ENCODE results near the gene PCK1. TPM values are rescaled to one million over a fixed set of nuclear protein-coding genes. Genes with fewer than 3 reads are reported as not detected.

Gene PCK1
- total and polyA plus RNA-seq, 2 of the 13 experiments (the other 11 are each of a cell fraction or from before 2014, with no cell fraction given) = 6.5 to 12.6 TPM

- Histone ChIP-seq H3K9me3 (ENCODE audit: low read length) (no peaks in the 10 kb centered on the region), H3K79me2 (ENCODE audit: insufficient read depth, low read length) (no peaks in the 10 kb centered on the region), H3K36me3 (replicated peaks in 1 of 2; ENCODE audit: control insufficient read depth in 1 of 2, insufficient read depth in 2 of 2, low read length in 2 of 2) (no peaks in the 10 kb centered on the region), H4K20me1 (ENCODE audit: insufficient read depth, low read length) (no peaks in the 10 kb centered on the region), H3K4me3 (replicated peaks in 1 of 3; ENCODE audit: insufficient read depth in 1 of 3, low read depth in 2 of 3, low read length in 3 of 3) (no peak overlapping the region), H3K4me2 (ENCODE audit: low read depth, low read length) (no peak overlapping the region), H2AFZ (ENCODE audit: low read length) (no peak overlapping the region), H3K4me1 (ENCODE audit: insufficient read depth, low read length) (peaks cover 21% of the 10 kb centered on the region; the same call in 1 of the 2 replicates), H3K27ac (ENCODE audit: extremely low read length, insufficient read depth, low read length) (no peak overlapping the region), H3K9ac (ENCODE audit: insufficient read depth, low read depth, low read length) (no peak overlapping the region), H3K27me3 (ENCODE audit: control insufficient read depth in 1 of 2, insufficient read depth in 2 of 2, low read length in 2 of 2) (peaks cover 3 to 44% of the 10 kb centered on the region in 2 experiments; a peak in 3 of 5 replicates)
- ChIA-PET CTCF (ENCODE audit: low intra/inter-chr PET ratio, low total read pairs) (no interaction called here), POLR2A (interaction anchor here (1.2 kb wide), 1 partner anchor 19 kb away, joined by 5 read pairs; no protein-coding TSS in a partner anchor)
- intact Hi-C loops (cut with micrococcal nuclease; ENCODE audit: unreplicated experiment) = no loop called here
- FAIRE-seq = no peak
- peak; percentile 28; the same call in 1 of the 3 replicates for ATAC-seq
- in situ Hi-C loops (cut with HindIII; ENCODE audit: extremely low pct_ligation_motif_present, low pct_unique_long_range_greater_than_20kb) = no loop called here
- no peak for DNase-seq (ENCODE audit: low spot score)
- 30% methylated on average over 12 of the region's 12 CpGs for WGBS (ENCODE audit: low lambda C conversion rate)
- no TSS peak for BruUV-seq (replicated peaks)
- TF ChIP-seq ZNF607 (CRISPR knock-in tag; IDR thresholded peaks at IDR 0.05; ENCODE audit: borderline replicate concordance) = peak; percentile 91; the same call in 1 of the 2 replicates
- TF ChIP-seq ZNF441 (CRISPR knock-in tag; IDR thresholded peaks at IDR 0.05; ENCODE audit: borderline replicate concordance) = peak; percentile 93
- TF ChIP-seq SMAD1 (CRISPR knock-in tag; IDR thresholded peaks at IDR 0.05; ENCODE audit: borderline replicate concordance, low read depth) = no peak
- peak; percentile 78; the same call in 1 of the 2 replicates for TF ChIP-seq DNMT3B (CRISPR knock-in tag; conservative IDR thresholded peaks at IDR 0.05)
- peak; percentile 54; the same call in 1 of the 2 replicates for TF ChIP-seq ELF3 (CRISPR knock-in tag; IDR thresholded peaks at IDR 0.05)
- peak; percentile 85; the same call in 1 of the 2 replicates for TF ChIP-seq ZNF709 (CRISPR knock-in tag; IDR thresholded peaks at IDR 0.05)
- TF ChIP-seq TBX2 (CRISPR knock-in tag; IDR thresholded peaks at IDR 0.05; ENCODE audit: borderline replicate concordance) = no peak
- TF ChIP-seq ELF4 (CRISPR knock-in tag; IDR thresholded peaks at IDR 0.05; ENCODE audit: borderline replicate concordance) = no peak
- peak; percentile 31; the same call in 1 of the 2 replicates for TF ChIP-seq FOXK1 (CRISPR knock-in tag; IDR thresholded peaks at IDR 0.05; ENCODE audit: borderline replicate concordance, low read depth)
- no peak for TF ChIP-seq TBX3 (IDR thresholded peaks at IDR 0.05; ENCODE audit: borderline replicate concordance)
- no peak for TF ChIP-seq ZFP91 (CRISPR knock-in tag; IDR thresholded peaks at IDR 0.05; ENCODE audit: borderline replicate concordance)
- TF ChIP-seq HHEX (CRISPR knock-in tag; IDR thresholded peaks at IDR 0.05) = no peak
- no peak for TF ChIP-seq PHF5A (CRISPR knock-in tag; IDR thresholded peaks at IDR 0.05; ENCODE audit: low read depth, unreplicated experiment)
- no peak for TF ChIP-seq ZNF75D (CRISPR knock-in tag; IDR thresholded peaks at IDR 0.05; ENCODE audit: borderline replicate concordance)
- TF ChIP-seq ZSCAN21 (CRISPR knock-in tag; IDR thresholded peaks at IDR 0.05; ENCODE audit: borderline replicate concordance) = no peak
- TF ChIP-seq ZNF317 (CRISPR knock-in tag; IDR thresholded peaks at IDR 0.05) = 0 out of 2 replicates have a peak, but pooled peaks have one; percentile 57
- TF ChIP-seq NBN (conservative IDR thresholded peaks at IDR 0.05) = no peak
- no peak for TF ChIP-seq CHD2 (IDR thresholded peaks at IDR 0.05; ENCODE audit: low read depth, low read length)
- TF ChIP-seq SRY (CRISPR knock-in tag; IDR thresholded peaks at IDR 0.05) = peak; percentile 89; the same call in 1 of the 2 replicates
- peak; percentile 61; the same call in 1 of the 2 replicates for TF ChIP-seq ZNF232 (CRISPR knock-in tag; IDR thresholded peaks at IDR 0.05; ENCODE audit: borderline replicate concordance)
- TF ChIP-seq FOSL2 (CRISPR knock-in tag; IDR thresholded peaks at IDR 0.05) = peak; percentile 47
- no peak for TF ChIP-seq PLSCR1 (CRISPR knock-in tag; IDR thresholded peaks at IDR 0.05; ENCODE audit: borderline replicate concordance)
- no peak for TF ChIP-seq ZNF12 (CRISPR knock-in tag; IDR thresholded peaks at IDR 0.05)
- TF ChIP-seq KAT2B (IDR thresholded peaks at IDR 0.05; ENCODE audit: borderline replicate concordance, low read depth, low read length) = no peak
- no peak for TF ChIP-seq FOXJ3 (CRISPR knock-in tag; IDR thresholded peaks at IDR 0.05; ENCODE audit: borderline replicate concordance)
- no peak for TF ChIP-seq ZNF333 (CRISPR knock-in tag; IDR thresholded peaks at IDR 0.05; ENCODE audit: borderline replicate concordance)
These were observed 21.0 kb upstream of the PCK1 start for GRCh38 chr20:57539889-57540288.
